ENCODE measurements around the gene MAP3K7. TPM values are rescaled to one million over a fixed set of nuclear protein-coding genes. Genes with fewer than 3 reads are reported as not detected.

MAP3K7 gene
- polyA plus RNA-seq, 1 donor (not counting 4 experiments of a cell fraction or from before 2014, with no cell fraction given): 43.5 TPM

DNA sequence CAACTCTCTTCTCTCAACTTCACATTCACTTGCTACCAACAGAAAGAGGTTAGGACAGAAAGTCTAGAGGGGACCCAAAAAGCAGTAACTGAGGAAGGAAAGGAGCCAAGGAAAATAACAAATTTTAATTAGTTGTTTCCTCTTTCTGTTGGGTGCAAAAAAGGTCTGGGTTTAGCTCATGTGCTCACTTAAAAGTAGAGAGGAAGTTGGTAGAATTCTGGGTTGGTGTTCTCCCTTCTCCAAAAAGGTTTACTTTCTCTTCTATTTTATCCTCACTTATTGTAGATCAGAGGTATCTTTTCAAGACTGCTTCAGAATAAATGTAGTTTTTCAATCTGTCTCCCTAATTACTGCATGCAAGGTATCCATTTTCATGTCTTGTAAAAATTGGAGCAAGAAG lies 42.8 kb downstream of the MAP3K7 start:
- Histone ChIP-seq H3K36me3 (ENCODE audit: control insufficient read depth in 2 of 2, extremely low read depth in 1 of 2, insufficient read depth in 2 of 2, low read length in 2 of 2) (peaks cover 8 to 11% of the 10 kb centered on the region in 2 experiments), H3K79me2 (ENCODE audit: control insufficient read depth, insufficient read depth, low read length) (no peaks in the 10 kb centered on the region), H2AFZ (ENCODE audit: control insufficient read depth, low read length) (no peak overlapping the region), H4K20me1 (ENCODE audit: control insufficient read depth, extremely low read depth, insufficient read depth, low read length) (no peaks in the 10 kb centered on the region), H3K4me3 (ENCODE audit: control insufficient read depth in 2 of 3, extremely low read depth in 1 of 3, insufficient read depth in 2 of 3, low read depth in 1 of 3, low read length in 3 of 3) (no peak overlapping the region), H3K9me1 (ENCODE audit: control insufficient read depth, extremely low read depth, insufficient read depth, low read length) (no peaks in the 10 kb centered on the region), H3K9ac (ENCODE audit: control insufficient read depth, extremely low read depth, insufficient read depth, low read length) (no peak overlapping the region), H3K27ac (ENCODE audit: control insufficient read depth, insufficient read depth, low read length) (no peak overlapping the region), H3K9me3 (ENCODE audit: control insufficient read depth, low read depth, low read length) (no peaks in the 10 kb centered on the region), H3K4me1 (ENCODE audit: control insufficient read depth, extremely low read depth, insufficient read depth, low read length) (no peaks in the 10 kb centered on the region), H3K4me2 (ENCODE audit: control insufficient read depth, extremely low read depth, insufficient read depth, low read depth, low read length) (no peak overlapping the region), H3K27me3 (ENCODE audit: control insufficient read depth, extremely low read depth, insufficient read depth, low read length) (no peaks in the 10 kb centered on the region)
- DNase-seq (ENCODE audit: low read depth, low spot score): no peak
- no peak for FAIRE-seq
- TF ChIP-seq, protein P1, sequence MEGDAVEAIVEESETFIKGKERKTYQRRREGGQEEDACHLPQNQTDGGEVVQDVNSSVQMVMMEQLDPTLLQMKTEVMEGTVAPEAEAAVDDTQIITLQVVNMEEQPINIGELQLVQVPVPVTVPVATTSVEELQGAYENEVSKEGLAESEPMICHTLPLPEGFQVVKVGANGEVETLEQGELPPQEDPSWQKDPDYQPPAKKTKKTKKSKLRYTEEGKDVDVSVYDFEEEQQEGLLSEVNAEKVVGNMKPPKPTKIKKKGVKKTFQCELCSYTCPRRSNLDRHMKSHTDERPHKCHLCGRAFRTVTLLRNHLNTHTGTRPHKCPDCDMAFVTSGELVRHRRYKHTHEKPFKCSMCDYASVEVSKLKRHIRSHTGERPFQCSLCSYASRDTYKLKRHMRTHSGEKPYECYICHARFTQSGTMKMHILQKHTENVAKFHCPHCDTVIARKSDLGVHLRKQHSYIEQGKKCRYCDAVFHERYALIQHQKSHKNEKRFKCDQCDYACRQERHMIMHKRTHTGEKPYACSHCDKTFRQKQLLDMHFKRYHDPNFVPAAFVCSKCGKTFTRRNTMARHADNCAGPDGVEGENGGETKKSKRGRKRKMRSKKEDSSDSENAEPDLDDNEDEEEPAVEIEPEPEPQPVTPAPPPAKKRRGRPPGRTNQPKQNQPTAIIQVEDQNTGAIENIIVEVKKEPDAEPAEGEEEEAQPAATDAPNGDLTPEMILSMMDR (optimal IDR thresholded peaks at IDR 0.05 in 1 of 3, IDR thresholded peaks at IDR 0.05 in 1 of 3, conservative IDR thresholded peaks at IDR 0.05 in 1 of 3; ENCODE audit: extremely low read depth in 1 of 3, insufficient read depth in 2 of 3, low read length in 3 of 3): no peak
- TF ChIP-seq EZH2 (IDR thresholded peaks at IDR 0.05; ENCODE audit: low read length): no peak
- dilution Hi-C loops (cut with MboI; ENCODE audit: extremely low pct_ligation_motif_present, low sequenced_read_pairs): no loop called here

DNA sequence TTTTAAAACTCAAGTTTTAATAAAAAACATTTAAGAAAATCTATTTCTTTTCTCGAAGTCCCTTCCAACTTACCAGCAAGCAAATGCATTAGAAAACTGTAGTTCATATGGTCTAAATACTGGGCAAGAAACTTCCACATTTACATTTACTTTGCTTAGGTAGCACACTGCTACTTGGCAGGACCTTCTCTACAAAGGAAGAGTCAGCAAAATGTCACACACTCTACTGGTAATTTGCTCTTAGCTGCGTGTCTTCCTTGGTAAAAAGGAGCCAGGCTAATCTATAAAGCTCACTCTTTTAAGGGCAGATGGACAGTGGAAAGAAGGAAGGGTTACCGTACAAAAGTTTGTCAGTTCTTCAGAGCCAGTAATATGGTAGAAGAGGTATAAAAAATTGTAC lies 45.7 kb downstream of the MAP3K7 start:
- dilution Hi-C loops (cut with MboI; ENCODE audit: extremely low pct_ligation_motif_present, low sequenced_read_pairs): no loop called here
- no peaks in the 10 kb centered on the region for H3K4me1 ChIP-seq (ENCODE audit: control insufficient read depth, extremely low read depth, insufficient read depth, low read length)
- no peak overlapping the region for H3K9ac ChIP-seq (ENCODE audit: control insufficient read depth, extremely low read depth, insufficient read depth, low read length)
- H3K36me3 ChIP-seq (ENCODE audit: control insufficient read depth in 2 of 2, extremely low read depth in 1 of 2, insufficient read depth in 2 of 2, low read length in 2 of 2): peaks cover 3 to 11% of the 10 kb centered on the region in 2 experiments
- TF ChIP-seq, protein P1 (optimal IDR thresholded peaks at IDR 0.05 in 1 of 3, IDR thresholded peaks at IDR 0.05 in 1 of 3, conservative IDR thresholded peaks at IDR 0.05 in 1 of 3; ENCODE audit: extremely low read depth in 1 of 3, insufficient read depth in 2 of 3, low read length in 3 of 3): no peak
- TF ChIP-seq EZH2 (IDR thresholded peaks at IDR 0.05; ENCODE audit: low read length): no peak
- H3K4me2 ChIP-seq (ENCODE audit: control insufficient read depth, extremely low read depth, insufficient read depth, low read depth, low read length): no peak overlapping the region
- no peak overlapping the region for H3K4me3 ChIP-seq (ENCODE audit: control insufficient read depth in 2 of 3, extremely low read depth in 1 of 3, insufficient read depth in 2 of 3, low read depth in 1 of 3, low read length in 3 of 3)
- H3K9me3 ChIP-seq (ENCODE audit: control insufficient read depth, low read depth, low read length): no peaks in the 10 kb centered on the region
- DNase-seq (ENCODE audit: low read depth, low spot score) (no peak), FAIRE-seq (no peak)
- H3K27me3 ChIP-seq (ENCODE audit: control insufficient read depth, extremely low read depth, insufficient read depth, low read length): no peaks in the 10 kb centered on the region
- no peaks in the 10 kb centered on the region for H3K9me1 ChIP-seq (ENCODE audit: control insufficient read depth, extremely low read depth, insufficient read depth, low read length)
- no peak overlapping the region for H3K27ac ChIP-seq (ENCODE audit: control insufficient read depth, insufficient read depth, low read length)
- H3K79me2 ChIP-seq (ENCODE audit: control insufficient read depth, insufficient read depth, low read length): no peaks in the 10 kb centered on the region
- no peaks in the 10 kb centered on the region for H4K20me1 ChIP-seq (ENCODE audit: control insufficient read depth, extremely low read depth, insufficient read depth, low read length)
- no peak overlapping the region for H2AFZ ChIP-seq (ENCODE audit: control insufficient read depth, low read length)

Measured in keratinocyte (primary cell).